Effector CD4-positive, alpha-beta T cell (primary cell): ENCODE data around the gene CCDC40.

ENCODE experiments used
- DNase-seq: peaks from one replicate; pipeline ENCODE4 v3.0.0-alpha.2; 2020

The CCDC40 gene

GRCh38 chr17:80105762-80106161 lies 69.3 kb downstream of the CCDC40 start:
- DNase-seq: no peak

DNA sequence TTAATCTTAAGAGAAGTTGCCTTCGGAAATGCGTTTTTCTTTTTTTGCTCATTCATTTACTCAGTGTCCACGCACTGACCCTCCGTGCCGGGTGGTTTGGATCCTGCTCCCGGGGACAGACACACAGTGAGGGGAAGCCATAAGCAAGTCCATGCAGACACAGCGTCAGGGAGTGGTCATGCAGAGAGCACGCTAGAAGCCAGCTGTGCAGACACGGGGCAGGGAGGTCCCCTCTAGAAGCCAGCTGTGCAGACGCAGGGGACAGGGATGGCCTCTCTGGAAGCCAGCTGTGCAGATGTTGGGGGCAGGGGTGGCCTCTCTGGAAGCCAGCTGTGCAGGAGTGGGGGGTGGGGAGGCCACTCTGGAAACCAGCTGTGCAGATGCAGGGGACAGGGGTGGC lies 69.7 kb downstream of the CCDC40 start:
- DNase-seq: no peak

GRCh38 chr17:80106751-80107150 lies 70.3 kb downstream of the CCDC40 start:
- DNase-seq: no peak

- no peak for DNase-seq
Measured at GRCh38 chr17:80107231-80108021, 71.0 kb downstream of the CCDC40 start.

GRCh38 chr17:80108036-80108971 lies 71.9 kb downstream of the CCDC40 start:
- DNase-seq: no peak

DNA sequence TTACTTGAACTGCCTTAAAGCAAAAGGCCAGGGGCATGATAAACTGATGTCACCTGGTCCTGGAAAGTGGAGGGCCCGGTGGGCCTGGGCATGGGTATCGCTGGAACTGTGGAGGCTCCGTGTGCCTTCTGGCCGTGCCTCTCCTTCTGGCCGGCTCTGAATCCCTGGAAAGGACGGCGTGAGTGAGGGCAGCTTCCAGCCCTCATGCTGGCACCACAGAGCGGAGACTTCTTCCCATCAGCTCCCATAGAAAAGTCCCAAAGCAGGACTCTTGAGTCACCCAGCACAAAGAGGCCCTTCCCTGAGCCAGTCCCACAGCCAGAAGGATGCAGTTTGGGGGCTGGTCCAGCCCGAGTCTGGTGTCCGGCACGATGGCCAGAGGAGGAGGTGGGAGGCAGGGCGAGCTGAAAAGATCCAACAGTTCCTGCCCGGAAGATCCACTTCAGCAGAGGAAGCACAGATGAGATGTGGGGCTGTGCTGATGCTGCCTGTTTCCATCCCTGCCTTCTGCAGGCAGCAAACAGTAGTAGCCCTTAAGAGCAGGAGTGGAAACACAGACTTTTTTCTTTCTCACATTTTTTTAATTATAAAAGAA lies 72.7 kb downstream of the CCDC40 start:
- DNase-seq: no peak

DNA sequence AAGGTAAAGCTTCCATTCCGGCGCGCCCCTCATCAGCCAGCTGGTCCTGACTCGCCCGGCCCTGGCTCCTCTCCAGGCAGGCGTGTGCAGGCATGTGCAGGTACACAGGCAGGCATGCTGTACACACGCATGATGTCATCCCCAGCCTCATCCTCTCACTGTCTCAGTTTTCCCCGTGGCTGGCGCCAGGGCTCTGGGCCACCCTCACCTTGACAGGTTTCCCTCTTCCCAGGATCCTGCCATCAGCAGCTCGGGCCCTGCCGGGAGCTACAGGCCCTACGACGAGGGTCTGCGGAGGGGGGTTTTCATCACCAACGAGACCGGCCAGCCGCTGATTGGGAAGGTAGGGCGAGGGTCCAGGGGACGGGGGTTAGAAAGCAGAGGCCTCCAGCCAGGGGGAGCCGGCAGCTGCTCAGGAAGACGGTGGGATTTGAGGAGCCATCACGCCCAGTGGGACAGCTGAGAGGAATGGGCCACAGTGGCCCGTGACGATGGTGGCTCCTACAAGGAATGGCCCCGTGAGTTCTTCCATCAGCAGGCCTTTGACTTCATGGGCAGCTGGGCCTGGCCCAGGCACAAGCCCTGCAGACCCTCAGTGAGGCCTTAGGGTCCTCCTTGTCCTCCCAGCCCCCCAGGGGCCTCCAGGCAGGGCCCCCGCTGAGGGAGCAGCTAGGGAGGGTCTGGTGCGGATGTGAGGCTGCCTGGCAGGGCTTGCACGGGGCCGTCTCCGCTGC lies 73.4 kb downstream of the CCDC40 start:
- no peak for DNase-seq

DNA sequence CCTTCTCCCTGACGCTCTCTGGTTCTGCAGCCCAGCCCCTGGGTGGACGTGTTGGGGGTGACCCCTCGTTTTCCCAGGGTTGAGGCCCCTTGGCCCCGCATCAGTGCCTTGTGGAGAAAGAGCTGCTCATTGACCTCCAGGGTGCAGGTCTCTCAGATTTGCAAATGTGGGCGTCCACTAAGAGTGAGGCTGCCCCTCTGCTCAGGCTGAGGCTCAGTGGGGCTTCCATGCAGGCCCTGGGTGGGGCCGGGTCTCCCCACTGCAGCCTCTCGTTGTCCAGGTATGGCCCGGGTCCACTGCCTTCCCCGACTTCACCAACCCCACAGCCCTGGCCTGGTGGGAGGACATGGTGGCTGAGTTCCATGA lies 74.0 kb downstream of the CCDC40 start:
- no peak for DNase-seq

DNA sequence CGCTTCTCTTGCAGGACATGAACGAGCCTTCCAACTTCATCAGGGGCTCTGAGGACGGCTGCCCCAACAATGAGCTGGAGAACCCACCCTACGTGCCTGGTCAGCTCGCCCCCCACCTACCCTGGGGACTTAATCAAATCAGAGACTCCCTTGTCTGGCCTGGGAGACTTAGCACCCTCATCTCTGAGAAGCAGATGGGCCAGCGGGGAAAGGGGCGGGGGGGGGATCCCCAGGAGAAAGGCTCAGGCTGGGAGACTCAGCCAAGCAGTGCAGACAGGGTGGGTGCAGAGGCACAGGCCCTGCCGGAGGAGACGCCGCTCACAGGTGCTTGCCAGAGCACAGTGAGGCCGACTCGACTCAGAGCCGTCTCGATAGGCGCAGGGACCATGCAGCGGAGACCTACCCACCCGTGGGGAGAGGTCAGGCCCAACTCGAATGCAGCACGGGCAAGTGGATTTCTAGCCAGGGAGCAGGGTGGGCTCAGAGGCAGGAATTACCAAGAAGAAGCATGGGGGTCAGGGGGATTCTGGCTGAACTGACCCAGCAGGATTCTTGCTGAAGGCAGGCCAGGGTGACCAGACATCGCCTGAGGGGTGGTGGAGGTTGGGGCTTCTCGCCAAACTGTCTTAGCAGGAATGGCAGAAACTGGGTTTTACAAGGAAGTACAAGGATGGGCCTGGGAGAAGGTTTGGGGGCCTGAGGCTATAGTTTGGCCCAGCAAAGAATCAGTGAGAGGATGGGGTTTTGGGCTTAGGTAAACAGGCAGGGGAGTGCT lies 74.7 kb downstream of the CCDC40 start:
- DNase-seq: no peak

DNA sequence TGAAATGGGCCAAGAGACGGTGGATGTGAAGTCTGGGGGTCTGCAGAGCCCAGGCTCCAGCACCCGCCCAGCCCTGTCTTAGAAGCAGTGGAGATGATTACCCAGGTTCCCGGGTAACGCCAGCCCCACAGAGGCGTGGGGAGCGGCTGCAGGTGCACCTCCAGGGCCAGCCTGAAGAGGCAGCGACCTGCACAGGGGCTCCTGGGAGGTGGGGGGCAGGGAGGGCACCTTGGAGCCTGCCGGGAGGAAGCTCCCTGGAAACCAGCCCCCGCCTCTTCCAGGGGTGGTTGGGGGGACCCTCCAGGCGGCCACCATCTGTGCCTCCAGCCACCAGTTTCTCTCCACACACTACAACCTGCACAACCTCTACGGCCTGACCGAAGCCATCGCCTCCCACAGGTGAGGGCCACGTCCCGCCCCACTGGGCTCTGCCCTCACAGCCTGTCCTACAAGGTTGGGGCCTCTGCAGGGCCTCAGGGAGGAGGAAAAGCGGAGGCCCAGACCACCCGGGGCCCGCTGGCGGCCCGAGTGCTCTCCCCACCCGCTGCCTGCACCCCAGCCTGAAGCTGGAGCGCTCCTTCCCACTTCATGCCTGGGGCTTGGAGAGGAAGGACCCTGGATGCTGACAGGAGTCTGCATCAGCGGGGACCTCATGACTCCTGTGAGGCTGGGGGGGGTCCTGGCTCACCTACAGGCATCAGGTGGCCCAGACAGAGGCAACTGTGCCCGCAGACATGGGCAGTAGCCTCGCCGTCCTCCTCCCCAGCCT lies 75.4 kb downstream of the CCDC40 start:
- no peak for DNase-seq

DNA sequence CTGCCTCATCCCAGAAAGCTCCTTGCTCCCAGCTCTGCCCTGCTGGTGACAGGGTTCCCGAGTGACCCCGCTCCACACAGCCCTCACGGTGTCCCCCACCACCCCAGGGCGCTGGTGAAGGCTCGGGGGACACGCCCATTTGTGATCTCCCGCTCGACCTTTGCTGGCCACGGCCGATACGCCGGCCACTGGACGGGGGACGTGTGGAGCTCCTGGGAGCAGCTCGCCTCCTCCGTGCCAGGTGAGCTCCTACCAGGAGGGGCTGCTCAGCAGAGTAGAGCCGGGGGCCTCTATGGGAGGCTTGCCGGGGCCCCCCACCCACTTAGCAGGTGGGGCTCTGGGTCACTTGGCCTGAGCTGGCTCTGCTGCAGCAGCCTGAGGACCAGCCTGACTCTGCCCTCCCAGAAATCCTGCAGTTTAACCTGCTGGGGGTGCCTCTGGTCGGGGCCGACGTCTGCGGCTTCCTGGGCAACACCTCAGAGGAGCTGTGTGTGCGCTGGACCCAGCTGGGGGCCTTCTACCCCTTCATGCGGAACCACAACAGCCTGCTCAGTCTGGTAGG lies 76.1 kb downstream of the CCDC40 start:
- no peak for DNase-seq

DNA sequence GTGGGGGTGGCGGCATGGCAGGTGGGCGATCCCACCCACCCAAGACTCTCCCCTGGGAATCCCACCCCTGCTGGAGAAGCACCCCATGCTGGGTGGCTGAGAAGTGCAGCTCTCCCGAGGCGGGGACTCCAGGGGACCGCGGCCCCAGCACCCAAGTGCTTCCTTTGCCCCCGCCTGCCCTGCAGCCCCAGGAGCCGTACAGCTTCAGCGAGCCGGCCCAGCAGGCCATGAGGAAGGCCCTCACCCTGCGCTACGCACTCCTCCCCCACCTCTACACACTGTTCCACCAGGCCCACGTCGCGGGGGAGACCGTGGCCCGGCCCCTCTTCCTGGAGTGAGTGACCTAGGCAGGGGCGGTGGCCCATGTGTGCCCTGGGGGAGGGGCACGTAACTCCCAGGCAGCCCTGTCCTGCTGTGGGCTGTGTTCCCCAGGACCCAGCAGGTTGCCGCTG lies 76.6 kb downstream of the CCDC40 start:
- DNase-seq: no peak

DNA sequence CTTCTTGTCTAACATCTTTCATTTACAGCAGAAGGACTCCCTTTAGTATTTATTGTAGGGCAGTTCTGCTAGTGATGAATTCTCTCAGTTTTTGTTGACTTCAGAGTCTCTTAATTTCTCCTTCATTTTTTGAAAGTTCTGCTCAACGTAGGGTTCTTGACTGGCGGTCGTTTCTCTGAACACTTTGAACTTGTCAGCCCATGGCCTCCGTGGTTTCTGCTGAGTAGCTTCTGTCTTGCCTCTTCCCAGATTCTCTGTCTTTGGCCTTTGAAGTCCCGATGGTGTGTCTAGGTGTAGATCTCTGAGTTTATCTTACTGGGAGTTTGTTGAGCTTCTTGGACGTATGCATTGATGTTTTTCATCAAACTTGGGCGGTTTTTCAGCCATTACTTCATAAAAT lies 78.3 kb downstream of the CCDC40 start:
- DNase-seq: no peak

GRCh38 chr17:80115159-80115558 lies 78.7 kb downstream of the CCDC40 start:
- DNase-seq: no peak

DNA sequence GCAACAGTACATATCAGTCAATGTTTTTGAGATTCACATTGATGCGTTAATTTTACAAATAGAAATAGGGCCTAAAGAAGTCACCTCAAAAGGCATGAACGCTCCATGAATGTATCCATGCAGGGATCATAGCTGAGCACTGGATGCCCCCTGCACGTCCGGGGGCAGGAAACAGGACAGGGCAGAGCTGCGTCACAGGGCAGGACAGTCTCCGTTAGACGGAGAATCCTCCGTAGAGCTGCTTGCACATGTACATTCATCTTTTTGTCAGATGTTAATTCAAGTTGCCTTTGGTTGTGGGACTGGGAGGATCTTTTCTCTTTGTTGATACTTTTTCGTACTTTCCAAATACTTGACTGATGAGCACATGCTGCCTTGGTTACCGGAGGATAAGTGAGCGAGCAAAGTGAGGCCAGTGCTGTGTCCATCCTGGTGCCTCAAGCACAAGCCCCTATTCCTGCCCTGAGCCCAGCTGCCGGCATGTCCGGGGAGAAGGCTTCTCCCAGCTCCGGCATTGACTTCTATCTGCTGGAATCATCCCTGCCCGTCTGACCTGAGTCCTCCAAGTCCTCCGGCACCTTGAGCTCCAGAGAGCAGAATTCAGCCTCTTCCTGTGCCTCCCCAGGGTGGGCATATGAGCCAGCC lies 80.0 kb downstream of the CCDC40 start:
- DNase-seq: no peak

GRCh38 chr17:80116921-80117380 lies 80.5 kb downstream of the CCDC40 start:
- no peak for DNase-seq

GRCh38 chr17:80117491-80118401 lies 81.3 kb downstream of the CCDC40 start:
- no peak for DNase-seq

DNA sequence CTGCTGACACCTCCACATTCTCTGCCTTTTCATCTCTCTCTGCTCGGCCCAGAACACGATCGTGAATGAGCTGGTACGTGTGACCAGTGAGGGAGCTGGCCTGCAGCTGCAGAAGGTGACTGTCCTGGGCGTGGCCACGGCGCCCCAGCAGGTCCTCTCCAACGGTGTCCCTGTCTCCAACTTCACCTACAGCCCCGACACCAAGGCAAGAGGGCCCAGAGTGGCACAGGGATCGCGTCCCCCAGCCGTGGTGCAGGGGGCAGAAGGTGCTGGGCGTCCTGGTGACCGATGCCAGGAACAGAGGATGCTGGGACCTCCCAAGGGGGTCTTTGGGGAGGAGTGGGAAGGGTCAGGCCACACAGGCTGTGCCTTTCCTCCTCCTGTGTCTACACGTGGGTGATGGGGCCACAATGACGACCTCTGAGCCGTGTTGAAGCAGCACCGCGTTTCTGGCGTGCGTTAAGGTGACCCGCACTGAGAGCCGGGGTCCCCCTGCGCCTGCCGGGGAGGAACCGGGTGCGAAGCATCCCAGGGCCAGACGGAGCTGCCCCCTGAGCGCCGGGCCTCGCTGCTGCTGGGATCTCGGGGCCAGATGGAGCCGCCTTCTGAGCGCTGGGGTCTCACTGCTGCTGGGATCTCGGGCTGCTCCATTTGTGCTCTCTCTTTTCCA lies 82.3 kb downstream of the CCDC40 start:
- DNase-seq: no peak
